Testis (tissue), 2 donors: ENCODE data around the gene FAF1.

ENCODE experiments used
- POLR2A ChIP-seq: fragments of 450-650 bp; IDR thresholded peaks from one replicate; pipeline ENCODE4 v1.6.1; 2017; ENCODE audit warnings: antibody characterized with exemption, mild to moderate bottlenecking, moderate library complexity
- TF ChIP-seq, protein P1 (sequence below), 3 experiments: fragments of 450-650 bp in 2 of 3; fragments of 200-600 bp in 1 of 3; sonication (generic) in 1 of 3; IDR thresholded peaks; one replicate each; pipeline ENCODE4 v1.5.1; 2016 to 2019; ENCODE audit warnings: antibody characterized with exemption in 3 of 3, mild to moderate bottlenecking in 2 of 3, moderate library complexity in 1 of 3

DNA sequence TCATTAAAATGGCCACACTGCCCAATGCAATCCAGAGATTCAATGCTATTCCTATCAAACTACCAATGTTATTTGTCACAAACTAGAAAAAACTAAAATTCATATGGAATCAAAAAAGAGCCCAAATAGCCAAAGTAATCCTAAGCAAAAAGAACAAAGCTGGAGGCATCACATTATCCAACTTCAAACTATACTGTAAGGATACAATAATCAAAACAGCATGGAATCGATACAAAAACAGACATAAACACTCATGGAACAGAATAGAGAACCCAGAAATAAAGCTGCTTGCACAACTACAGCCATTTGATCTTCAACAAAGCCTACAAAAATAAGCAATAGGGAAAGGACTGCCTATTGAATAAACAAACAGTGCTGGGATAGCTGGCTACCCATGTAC, 100.4 kb downstream of the FAF1 start:
- TF ChIP-seq, protein P1, sequence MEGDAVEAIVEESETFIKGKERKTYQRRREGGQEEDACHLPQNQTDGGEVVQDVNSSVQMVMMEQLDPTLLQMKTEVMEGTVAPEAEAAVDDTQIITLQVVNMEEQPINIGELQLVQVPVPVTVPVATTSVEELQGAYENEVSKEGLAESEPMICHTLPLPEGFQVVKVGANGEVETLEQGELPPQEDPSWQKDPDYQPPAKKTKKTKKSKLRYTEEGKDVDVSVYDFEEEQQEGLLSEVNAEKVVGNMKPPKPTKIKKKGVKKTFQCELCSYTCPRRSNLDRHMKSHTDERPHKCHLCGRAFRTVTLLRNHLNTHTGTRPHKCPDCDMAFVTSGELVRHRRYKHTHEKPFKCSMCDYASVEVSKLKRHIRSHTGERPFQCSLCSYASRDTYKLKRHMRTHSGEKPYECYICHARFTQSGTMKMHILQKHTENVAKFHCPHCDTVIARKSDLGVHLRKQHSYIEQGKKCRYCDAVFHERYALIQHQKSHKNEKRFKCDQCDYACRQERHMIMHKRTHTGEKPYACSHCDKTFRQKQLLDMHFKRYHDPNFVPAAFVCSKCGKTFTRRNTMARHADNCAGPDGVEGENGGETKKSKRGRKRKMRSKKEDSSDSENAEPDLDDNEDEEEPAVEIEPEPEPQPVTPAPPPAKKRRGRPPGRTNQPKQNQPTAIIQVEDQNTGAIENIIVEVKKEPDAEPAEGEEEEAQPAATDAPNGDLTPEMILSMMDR (IDR thresholded peaks at IDR 0.05): no peak
- no peak for TF ChIP-seq POLR2A
